Psoas muscle (tissue), 8 donors: Measurements from ENCODE around the gene ZGPAT. TPM values are rescaled to one million over a fixed set of nuclear protein-coding genes. Genes with fewer than 3 reads are reported as not detected.

Experiments
- ATAC-seq, 4 donors: fragments of 200-7000 bp; cut with Tn5 transposase; one replicate each; pipeline ENCODE4 v1.9.1; 2020; ENCODE audit warnings: moderate library complexity in 3 of 4, mild to moderate bottlenecking in 2 of 4
- DNase-seq, 2 donors: peaks; one replicate each; pipeline ENCODE4 v3.0.0-alpha.2; 2020
- H3K27ac ChIP-seq: fragments of 200-600 bp; one replicate; pipeline ENCODE4 v1.8.0; 2022
- H3K27me3 ChIP-seq, 3 donors: fragments of 200-600 bp in 1 of 3; one replicate each; pipeline versions ENCODE4 v1.6.1 to v1.8.0; 2013 to 2022; ENCODE audit warnings: low read length in 2 of 3, mild to moderate bottlenecking in 2 of 3, moderate library complexity in 1 of 3; ENCODE audit not compliant: insufficient read depth in 3 of 3
- H3K36me3 ChIP-seq, 2 donors: fragments of 200-600 bp in 1 of 2; one replicate each; pipeline versions ENCODE4 v1.6.1 to v1.8.0; 2013 to 2022; ENCODE audit warnings: low read depth in 1 of 2, mild to moderate bottlenecking in 1 of 2, moderate library complexity in 1 of 2; ENCODE audit not compliant: insufficient read depth in 1 of 2
- H3K4me1 ChIP-seq: fragments of 200-600 bp; one replicate; pipeline ENCODE4 v1.8.0; 2022
- H3K4me3 ChIP-seq: fragments of 200-600 bp; one replicate; pipeline ENCODE4 v1.8.0; 2022; ENCODE audit warnings: mild to moderate bottlenecking
- H3K9me3 ChIP-seq: fragments of 200-600 bp; one replicate; pipeline ENCODE4 v1.8.0; 2022
- CTCF ChIP-seq: fragments of 200-600 bp; IDR thresholded peaks from one replicate; pipeline ENCODE4 v1.8.0; 2022; ENCODE audit warnings: antibody characterized with exemption
- WGBS, 3 donors: extraction: QIAGEN DNeasy Blood & Tissue Kit; methylation state at CpG; one replicate each; pipeline versions ENCODE4 v1.1.6 to v1.1.7; 2013; 5-methylcytosine and 5-hydroxymethylcytosine counted together
- intact Hi-C, 2 donors: fragments of 100-400 bp; cut with DNase I; formaldehyde crosslinking; loops; one replicate each; pipeline versions ENCODE4 v1.11.0 to v1.14.2; 2022
- polyA plus RNA-seq, 3 donors: library from polyadenylated mRNA; stranded (reverse); fragments of 200-250 nt; gene quantifications; one replicate each; pipeline ENCODE4 v1.2.3, GENCODE V29; 2013
- total RNA-seq, 4 donors: library from RNA; stranded (reverse); fragmentation: NEBNext Ultra II Directional in 2 of 4; extraction: Animal tissue kit (Norgen Biotek cat#: 25700) in 2 of 4; gene quantifications; one replicate each; pipeline versions ENCODE4 v1.2.1 to v1.2.4, GENCODE V29; 2021 to 2023
- donor health status: healthy with polysubstance abuse.
- donor health status: DM: no; HTN: no; CAD: no; lungs with moderate emphysema.
- donor health status: Bipolar disorder and iron deficiency.
- donor health status: healthy.
- donor health status: DM: yes; HTN: yes; CAD: no.
- donor health status: DM: no; HTN: no; CAD: no.
- donor health status: DM: no; HTN: no; CAD: no.
- donor health status: DM: yes; HTN: yes; CAD: no.

Gene ZGPAT
- total and polyA plus RNA-seq, 7 donors, result 10.7 to 54.8 (median 18.2) TPM

GRCh38 chr20:63685269-63686026, 22.4 kb upstream of the ZGPAT start:
- Histone ChIP-seq H3K27ac (peak overlapping the region; percentile 79), H3K36me3 (peaks cover 0 to 3% of the 10 kb centered on the region in 2 donors), H3K27me3 (no peaks in the 10 kb centered on the region), H3K4me1 (peaks cover 27% of the 10 kb centered on the region), H3K4me3 (no peak overlapping the region), H3K9me3 (no peaks in the 10 kb centered on the region)
- TF ChIP-seq CTCF, result no peak
- 87 to 94% (median 90%) methylated on average over 17 to 21 of the region's 21 CpGs for WGBS, 3 donors
- DNase-seq (no peak), ATAC-seq (no peak)
- intact Hi-C loops, result no loop called here

- H3K36me3 ChIP-seq, result no peaks in the 10 kb centered on the region
- WGBS, 3 donors, result 78 to 87% (median 86%) methylated on average over 24 of the region's 24 CpGs
- no peak for TF ChIP-seq CTCF
- no peak overlapping the region for H3K4me3 ChIP-seq
- peaks cover 27% of the 10 kb centered on the region for H3K4me1 ChIP-seq
- intact Hi-C loops, result no loop called here
- ATAC-seq (no peak), DNase-seq (no peak)
- H3K27me3 ChIP-seq, result no peaks in the 10 kb centered on the region
- no peaks in the 10 kb centered on the region for H3K9me3 ChIP-seq
- H3K27ac ChIP-seq, result peak overlapping the region; percentile 79
Observed at GRCh38 chr20:63686094-63686491, 21.7 kb upstream of the ZGPAT start.

- Histone ChIP-seq H3K4me3 (no peak overlapping the region), H3K27ac (peak overlapping the region; percentile 79), H3K36me3 (no peaks in the 10 kb centered on the region), H3K27me3 (no peaks in the 10 kb centered on the region), H3K4me1 (peaks cover 24% of the 10 kb centered on the region), H3K9me3 (no peaks in the 10 kb centered on the region)
- intact Hi-C loops, result no loop called here
- peak; percentile 78 to 87 for DNase-seq
- WGBS, 3 donors, result 46 to 52% (median 52%) methylated on average over 45 of the region's 45 CpGs
- ATAC-seq, result peak; percentile 9 to 38 (median 34)
- TF ChIP-seq CTCF, result no peak
Observed at GRCh38 chr20:63686492-63687321, 21.1 kb upstream of the ZGPAT start.

- Histone ChIP-seq H3K36me3 (no peaks in the 10 kb centered on the region), H3K4me1 (peaks cover 15% of the 10 kb centered on the region), H3K4me3 (no peak overlapping the region), H3K27ac (peak overlapping the region; percentile 79), H3K9me3 (no peaks in the 10 kb centered on the region), H3K27me3 (no peaks in the 10 kb centered on the region)
- TF ChIP-seq CTCF, result no peak
- DNase-seq (no peak), ATAC-seq (no peak)
- 82 to 89% (median 87%) methylated on average over 28 to 29 of the region's 29 CpGs for WGBS, 3 donors
- intact Hi-C loops, result no loop called here
Observed at GRCh38 chr20:63687419-63688178, 20.2 kb upstream of the ZGPAT start.
